GM23338 (cell line): ENCODE data around the gene PLXNC1.

Source experiments
- CTCF ChIP-seq, 2 experiments: fragments of 200-600 bp in 1 of 2; sonication (generic) in 1 of 2; conservative IDR thresholded peaks; 2 replicates each; pipeline versions ENCODE4 v1.5.1 to v1.6.1; 2016 to 2017; ENCODE audit warnings: antibody characterized with exemption in 2 of 2, low read depth in 2 of 2, mild to moderate bottlenecking in 2 of 2, moderate library complexity in 1 of 2
- EZH2 ChIP-seq: fragments of 200-600 bp; sonication (generic); IDR thresholded peaks from one replicate; pipeline ENCODE4 v1.8.0; 2017; ENCODE audit warnings: antibody characterized with exemption, mild to moderate bottlenecking, low read depth; ENCODE audit not compliant: unreplicated experiment
- POLR2AphosphoS5 ChIP-seq: IDR thresholded peaks from 2 replicates; pipeline ENCODE4 v1.6.1; 2016; ENCODE audit warnings: antibody characterized with exemption, low read depth
- ZNF462 ChIP-seq: fragments of 250-450 bp; sonication (Bioruptor Pico); IDR thresholded peaks from 2 replicates; pipeline ENCODE4 v1.5.0; 2020; ENCODE audit warnings: mild to moderate bottlenecking, moderate library complexity

DNA sequence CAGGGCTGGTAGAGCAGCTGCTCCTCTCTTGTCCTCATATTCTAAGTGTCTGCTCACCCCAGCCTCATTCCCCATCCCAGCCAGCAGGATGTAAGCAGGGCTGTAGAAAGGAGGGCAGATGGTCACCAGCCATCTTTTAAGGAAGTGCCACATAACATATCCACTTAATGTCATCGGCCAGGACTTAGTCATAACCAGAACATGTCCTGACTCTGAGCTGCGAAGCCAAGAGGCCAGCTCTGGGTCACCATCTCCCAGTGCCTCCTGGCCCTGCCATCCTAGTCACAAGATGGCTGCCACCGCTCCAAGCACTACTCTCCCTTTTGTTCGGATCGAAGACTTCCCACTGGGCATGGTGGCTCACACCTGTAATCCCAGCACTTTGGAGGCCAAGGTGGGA lies 123.9 kb downstream of the PLXNC1 start:
- TF ChIP-seq POLR2AphosphoS5 (no peak), CTCF (conservative IDR thresholded peaks at IDR 0.05; ENCODE audit: low read depth in 2 of 2) (no peak), EZH2 (no peak), ZNF462 (no peak)
